HG03354 (cell line): Measurements from ENCODE around the gene PEX10.

Experiments
- ATAC-seq: cut with Tn5 transposase; IDR thresholded peaks from one replicate; pipeline ENCODE4 v1.9.1; 2021; ENCODE audit warnings: mild to moderate bottlenecking; ENCODE audit not compliant: unreplicated experiment, poor library complexity, severe bottlenecking

The PEX10 gene

GRCh38 chr1:2427976-2428375 lies 15.6 kb upstream of the PEX10 start:
- no peak for ATAC-seq

GRCh38 chr1:2427051-2427450 lies 14.7 kb upstream of the PEX10 start:
- ATAC-seq: no peak

- no peak for ATAC-seq
Observed at GRCh38 chr1:2426540-2426939, 14.2 kb upstream of the PEX10 start.

- ATAC-seq: no peak
Observed at GRCh38 chr1:2425892-2426291, 13.5 kb upstream of the PEX10 start.

GRCh38 chr1:2422523-2422922 lies 10.2 kb upstream of the PEX10 start:
- no peak for ATAC-seq

GRCh38 chr1:2419416-2419815 lies 7.1 kb upstream of the PEX10 start:
- ATAC-seq: no peak

GRCh38 chr1:2418791-2419320 lies 6.5 kb upstream of the PEX10 start:
- no peak for ATAC-seq

GRCh38 chr1:2417833-2418225 lies 5.5 kb upstream of the PEX10 start:
- no peak for ATAC-seq

GRCh38 chr1:2417083-2417832 lies 4.9 kb upstream of the PEX10 start:
- no peak for ATAC-seq

GRCh38 chr1:2416403-2416802 lies 4.0 kb upstream of the PEX10 start:
- ATAC-seq: no peak

GRCh38 chr1:2415801-2416208 lies 3.4 kb upstream of the PEX10 start:
- no peak for ATAC-seq

GRCh38 chr1:2415337-2415736 lies 3.0 kb upstream of the PEX10 start:
- no peak for ATAC-seq

GRCh38 chr1:2414297-2414958 lies 2.1 kb upstream of the PEX10 start:
- peak; percentile 23 for ATAC-seq

- ATAC-seq: no peak
Observed at GRCh38 chr1:2413495-2414296, 1.3 kb upstream of the PEX10 start.

- peak; percentile 26 for ATAC-seq
Observed at GRCh38 chr1:2412773-2413494, 570 bp upstream of the PEX10 start.

GRCh38 chr1:2411801-2412394 lies 466 bp downstream of the PEX10 start:
- peak; percentile 30 for ATAC-seq

- no peak for ATAC-seq
Observed at GRCh38 chr1:2409745-2410144, 2.6 kb downstream of the PEX10 start.

- ATAC-seq: no peak
Observed at GRCh38 chr1:2408859-2409276, 3.5 kb downstream of the PEX10 start.

GRCh38 chr1:2408456-2408855 lies 3.9 kb downstream of the PEX10 start:
- ATAC-seq: no peak

- no peak for ATAC-seq
Observed at GRCh38 chr1:2407991-2408275, 4.4 kb downstream of the PEX10 start.
